OCI-LY1 (cell line): Measurements from ENCODE around the gene CFP.

Experiments
- H2AFZ ChIP-seq: fragments of 200-600 bp; sonication (generic), shearing (Covaris generic); 2 replicates; pipeline ENCODE4 v1.6.0; 2014; ENCODE audit warnings: antibody characterized with exemption, mild to moderate bottlenecking, low read length
- H3F3A ChIP-seq: fragments of 200-600 bp; sonication (generic), shearing (Covaris generic); 2 replicates; pipeline ENCODE4 v1.6.0; 2014; ENCODE audit warnings: mild to moderate bottlenecking, antibody characterized with exemption, low read length, moderate library complexity; ENCODE audit not compliant: insufficient read depth
- H3K27ac ChIP-seq: fragments of 200-600 bp; sonication (generic); 2 replicates; pipeline ENCODE4 v1.5.1; 2014; ENCODE audit warnings: low read length, mixed run types, mild to moderate bottlenecking, low read depth; ENCODE audit not compliant: poor library complexity, severe bottlenecking
- H3K27me3 ChIP-seq: fragments of 200-600 bp; sonication (generic); 2 replicates; pipeline ENCODE4 v1.6.0; 2014; ENCODE audit warnings: antibody characterized with exemption, mild to moderate bottlenecking, low read length, moderate library complexity; ENCODE audit not compliant: insufficient read depth
- H3K36me3 ChIP-seq: fragments of 200-600 bp; sonication (generic); 2 replicates; pipeline ENCODE4 v1.6.1; 2014; ENCODE audit warnings: mild to moderate bottlenecking, antibody characterized with exemption, low read length, moderate library complexity, mixed read lengths; ENCODE audit not compliant: insufficient read depth
- H3K4me1 ChIP-seq: fragments of 200-600 bp; sonication (generic); 2 replicates; pipeline ENCODE4 v1.5.1; 2014; ENCODE audit warnings: mild to moderate bottlenecking, low read length, moderate library complexity; ENCODE audit not compliant: insufficient read depth, severe bottlenecking
- H3K4me2 ChIP-seq: fragments of 200-600 bp; sonication (generic), shearing (Covaris generic); 2 replicates; pipeline ENCODE4 v1.6.1; 2014; ENCODE audit warnings: low read length
- H3K4me3 ChIP-seq: fragments of 200-600 bp; sonication (generic); 2 replicates; pipeline ENCODE4 v1.5.1; 2014; ENCODE audit warnings: low read length, low read depth, mild to moderate bottlenecking, mixed read lengths; ENCODE audit not compliant: poor library complexity, severe bottlenecking
- H3K79me2 ChIP-seq: fragments of 200-600 bp; shearing (Covaris generic); 2 replicates; pipeline ENCODE4 v1.6.1; 2016; ENCODE audit warnings: mixed run types, low read length, mixed read lengths; ENCODE audit not compliant: insufficient read depth
- H3K9ac ChIP-seq: fragments of 200-600 bp; sonication (generic), shearing (Covaris generic); 2 replicates; pipeline ENCODE4 v1.6.1; 2014; ENCODE audit warnings: mild to moderate bottlenecking, low read length, mixed read lengths
- H3K9me2 ChIP-seq: fragments of 200-600 bp; sonication (generic), shearing (Covaris generic); 2 replicates; pipeline ENCODE4 v1.6.1; 2014; ENCODE audit warnings: low read depth, mild to moderate bottlenecking, low read length, mixed read lengths
- H3K9me3 ChIP-seq: fragments of 200-600 bp; shearing (Covaris generic); 2 replicates; pipeline ENCODE4 v1.6.1; 2014; ENCODE audit warnings: low read length, mixed read lengths
- H4K20me1 ChIP-seq: fragments of 200-600 bp; sonication (generic), shearing (Covaris generic); 2 replicates; pipeline ENCODE4 v1.6.0; 2016; ENCODE audit warnings: mild to moderate bottlenecking, low read length; ENCODE audit not compliant: insufficient read depth
- EZH2 ChIP-seq: fragments of 200-600 bp; sonication (generic), shearing (Covaris generic); IDR thresholded peaks from 2 replicates; pipeline ENCODE4 v1.8.0; 2017; ENCODE audit warnings: borderline replicate concordance, mixed run types, mild to moderate bottlenecking, antibody characterized with exemption, low read length, moderate library complexity, mixed read lengths
- TF ChIP-seq, protein P1 (sequence below): fragments of 200-600 bp; sonication (generic), shearing (Covaris generic); IDR thresholded peaks from 2 replicates; pipeline ENCODE4 v1.5.1; 2017; ENCODE audit warnings: mild to moderate bottlenecking, antibody characterized with exemption, low read length, moderate library complexity, mixed read lengths

The CFP gene

DNA sequence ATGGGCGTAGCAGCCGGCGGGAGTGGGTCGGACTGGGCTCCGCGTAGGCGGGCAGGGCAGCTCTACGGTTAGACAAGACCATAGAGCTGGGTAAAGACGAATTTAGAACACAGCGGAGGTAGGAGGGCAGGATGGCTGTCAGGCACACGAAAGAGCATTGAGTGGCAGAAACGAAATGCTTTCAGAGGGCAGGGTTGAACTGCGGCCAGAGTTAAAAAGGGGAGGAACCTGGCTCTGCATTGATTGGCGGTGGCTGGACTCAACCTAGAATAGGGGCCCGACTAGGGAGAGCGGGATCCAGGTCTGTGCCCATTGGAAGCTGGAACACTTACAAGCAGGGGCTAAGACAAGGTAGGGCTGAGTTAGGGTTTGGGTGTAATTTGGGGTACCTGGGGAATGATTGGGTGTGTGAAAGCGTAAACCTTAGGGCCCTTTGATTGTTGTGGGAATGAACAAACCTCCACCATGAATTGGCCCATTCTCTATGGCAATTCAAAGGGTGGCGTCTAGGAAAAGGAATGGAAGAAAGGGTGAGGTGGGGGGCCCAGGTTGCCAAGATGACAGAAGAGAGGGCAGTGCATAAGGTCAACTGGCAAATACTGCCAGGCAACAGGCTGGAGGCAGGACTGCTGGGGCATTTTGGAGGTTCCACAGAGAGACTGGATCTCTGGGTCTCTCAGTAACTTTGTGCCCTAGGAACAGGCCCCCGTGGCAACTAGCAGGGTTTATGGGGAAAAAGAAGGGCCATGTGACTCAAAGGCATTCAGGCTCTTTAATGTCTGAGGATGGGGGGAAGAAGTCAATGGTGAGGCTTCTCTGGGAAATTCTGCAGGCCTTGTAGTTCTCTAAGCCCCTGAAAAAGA, 21.5 kb upstream of the CFP start:
- Histone ChIP-seq H3K4me1 (peaks cover 23% of the 10 kb centered on the region), H3K9me2 (no peaks in the 10 kb centered on the region), H3K4me3 (peak overlapping the region; percentile 60), H3F3A (no peaks in the 10 kb centered on the region), H3K27me3 (no peaks in the 10 kb centered on the region), H3K9me3 (no peaks in the 10 kb centered on the region), H3K4me2 (peak overlapping the region; percentile 74), H3K79me2 (no peaks in the 10 kb centered on the region), H3K36me3 (peaks cover 33% of the 10 kb centered on the region), H4K20me1 (no peaks in the 10 kb centered on the region), H3K27ac (peak overlapping the region; percentile 58), H2AFZ (no peak overlapping the region), H3K9ac (peak overlapping the region; percentile 52)
- TF ChIP-seq, protein P1, sequence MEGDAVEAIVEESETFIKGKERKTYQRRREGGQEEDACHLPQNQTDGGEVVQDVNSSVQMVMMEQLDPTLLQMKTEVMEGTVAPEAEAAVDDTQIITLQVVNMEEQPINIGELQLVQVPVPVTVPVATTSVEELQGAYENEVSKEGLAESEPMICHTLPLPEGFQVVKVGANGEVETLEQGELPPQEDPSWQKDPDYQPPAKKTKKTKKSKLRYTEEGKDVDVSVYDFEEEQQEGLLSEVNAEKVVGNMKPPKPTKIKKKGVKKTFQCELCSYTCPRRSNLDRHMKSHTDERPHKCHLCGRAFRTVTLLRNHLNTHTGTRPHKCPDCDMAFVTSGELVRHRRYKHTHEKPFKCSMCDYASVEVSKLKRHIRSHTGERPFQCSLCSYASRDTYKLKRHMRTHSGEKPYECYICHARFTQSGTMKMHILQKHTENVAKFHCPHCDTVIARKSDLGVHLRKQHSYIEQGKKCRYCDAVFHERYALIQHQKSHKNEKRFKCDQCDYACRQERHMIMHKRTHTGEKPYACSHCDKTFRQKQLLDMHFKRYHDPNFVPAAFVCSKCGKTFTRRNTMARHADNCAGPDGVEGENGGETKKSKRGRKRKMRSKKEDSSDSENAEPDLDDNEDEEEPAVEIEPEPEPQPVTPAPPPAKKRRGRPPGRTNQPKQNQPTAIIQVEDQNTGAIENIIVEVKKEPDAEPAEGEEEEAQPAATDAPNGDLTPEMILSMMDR = no peak
- no peak for TF ChIP-seq EZH2

DNA sequence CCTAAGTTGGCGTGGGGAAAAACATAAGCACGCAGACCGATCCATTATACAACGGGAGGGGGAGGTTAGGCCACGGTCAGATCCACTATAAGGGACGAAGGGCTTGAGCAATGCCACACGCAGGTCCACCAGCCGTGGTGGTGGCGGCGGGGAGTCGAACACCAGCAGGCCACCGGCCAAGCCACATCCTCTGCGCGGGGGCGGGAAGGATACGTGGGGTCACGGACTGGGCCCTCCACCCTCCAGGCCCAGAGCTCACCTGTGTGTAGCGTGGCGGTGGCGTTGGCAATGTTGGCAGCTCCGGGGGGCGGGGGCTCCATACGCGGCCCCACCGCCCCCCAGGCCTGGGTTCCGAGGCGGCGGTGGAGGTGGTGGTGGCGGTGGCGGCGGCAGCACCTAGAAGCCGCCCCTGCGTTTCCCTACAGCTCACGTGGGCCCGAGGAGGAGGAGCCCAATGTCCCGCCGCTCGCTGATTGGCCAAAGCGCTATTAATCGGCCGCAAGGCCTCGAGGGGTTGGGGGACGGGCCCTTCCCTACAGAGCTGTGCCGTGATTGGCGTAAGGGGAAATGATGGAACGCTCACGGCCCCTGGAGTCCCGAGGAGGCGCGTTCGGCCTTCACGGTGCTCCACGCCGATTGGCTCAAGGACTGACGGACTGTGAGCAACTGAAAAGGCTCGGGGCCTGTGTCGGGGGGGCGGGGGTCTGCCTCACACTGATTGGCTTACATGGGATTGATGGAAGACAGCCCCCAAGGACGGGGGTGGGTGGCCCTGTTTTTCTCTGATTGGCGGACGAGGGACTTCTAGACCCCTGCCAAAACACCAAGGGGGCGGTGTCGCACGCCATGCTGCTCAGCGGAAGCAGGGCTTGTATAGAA, 20.7 kb upstream of the CFP start, which contains the start of gene ELK1:
TSS of gene ELK1 (minus strand) at position 400 of the 879 bp plus-strand sequence. CDS start 9,122 bp downstream, outside the sequence.
- H3K4me2 ChIP-seq = peak within 1 kb of the TSS; percentile 82
- H3K36me3 ChIP-seq = peaks cover 26% of the 10 kb centered on the region
- H4K20me1 ChIP-seq = no peaks in the 10 kb centered on the region
- no peak within 1 kb of the TSS for H2AFZ ChIP-seq
- peak within 1 kb of the TSS; percentile 58 for H3K27ac ChIP-seq
- no peaks in the 10 kb centered on the region for H3K9me2 ChIP-seq
- peak within 1 kb of the TSS; percentile 94 for H3K4me3 ChIP-seq
- no peaks in the 10 kb centered on the region for H3K79me2 ChIP-seq
- peaks cover 23% of the 10 kb centered on the region for H3K4me1 ChIP-seq
- H3K27me3 ChIP-seq = no peaks in the 10 kb centered on the region
- no peaks in the 10 kb centered on the region for H3F3A ChIP-seq
- H3K9me3 ChIP-seq = no peaks in the 10 kb centered on the region
- H3K9ac ChIP-seq = peak within 1 kb of the TSS; percentile 86
- TF ChIP-seq, protein P1 = no peak
- TF ChIP-seq EZH2 = no peak

DNA sequence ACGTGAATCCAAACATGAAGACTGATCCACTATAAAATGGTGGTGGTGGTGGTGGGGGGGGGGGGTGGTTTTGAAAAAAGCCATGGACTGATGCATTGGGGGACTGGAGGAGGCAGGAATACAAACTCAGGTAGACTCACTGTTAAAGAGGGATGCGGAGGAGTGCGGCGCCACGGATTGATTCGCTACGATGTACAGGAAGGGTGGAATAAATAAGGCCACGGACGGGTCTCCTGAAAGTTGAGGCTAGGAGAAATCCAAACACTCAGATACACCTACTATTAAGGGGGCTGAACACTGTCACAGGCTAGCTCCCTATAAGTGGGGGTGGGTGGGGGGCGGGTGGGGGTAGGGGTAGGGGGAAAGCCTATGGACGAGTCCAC, 20.0 kb upstream of the CFP start:
- H3K9ac ChIP-seq = peak overlapping the region; percentile 86
- peak overlapping the region; percentile 21 for H3K27ac ChIP-seq

More for the DNA sequence above, 20.0 kb upstream of the CFP start:
- Histone ChIP-seq H3K27me3 (no peaks in the 10 kb centered on the region), H3K9me3 (no peaks in the 10 kb centered on the region), H2AFZ (no peak overlapping the region), H4K20me1 (no peaks in the 10 kb centered on the region), H3F3A (no peaks in the 10 kb centered on the region), H3K36me3 (peaks cover 23% of the 10 kb centered on the region), H3K4me3 (peak overlapping the region; percentile 94), H3K9me2 (no peaks in the 10 kb centered on the region), H3K79me2 (no peaks in the 10 kb centered on the region), H3K4me2 (peak overlapping the region; percentile 82), H3K4me1 (peaks cover 23% of the 10 kb centered on the region)
- TF ChIP-seq, protein P1 = no peak
- TF ChIP-seq EZH2 = no peak
